GM12878 (cell line): ENCODE measurements around the gene REL. TPM values are rescaled to one million over a fixed set of nuclear protein-coding genes. Genes with fewer than 3 reads are reported as not detected.
A peak's percentile ranks its signal among the peaks of the same experiment; 100 is the strongest.

Experiments used
- ASH2L ChIP-seq: fragments of 300-600, 200-600 bp; sonication (generic); IDR thresholded peaks from 2 replicates; pipeline ENCODE4 v1.6.1; 2017; ENCODE audit warnings: low read depth, mild to moderate bottlenecking, borderline replicate concordance
- ATF7 ChIP-seq: fragments of 450-650 bp; IDR thresholded peaks from 2 replicates; pipeline ENCODE4 v1.6.1; 2016; ENCODE audit warnings: low read depth, mild to moderate bottlenecking
- BCLAF1 ChIP-seq: fragments of 450-650 bp; IDR thresholded peaks from 2 replicates; pipeline ENCODE4 v1.6.1; 2017; ENCODE audit warnings: antibody characterized with exemption, mild to moderate bottlenecking, moderate library complexity
- CBFB ChIP-seq: IDR thresholded peaks from 2 replicates; pipeline ENCODE4 v1.6.1; 2016; ENCODE audit warnings: antibody characterized with exemption, low read depth
- DPF2 ChIP-seq: fragments of 450-650 bp; IDR thresholded peaks from 2 replicates; pipeline ENCODE4 v1.6.1; 2017; ENCODE audit warnings: mild to moderate bottlenecking
- E2F8 ChIP-seq: fragments of 450-650 bp; IDR thresholded peaks from 2 replicates; pipeline ENCODE4 v1.6.1; 2018; ENCODE audit warnings: mild to moderate bottlenecking, low read depth, moderate library complexity; ENCODE audit not compliant: partially characterized antibody
- EP300 ChIP-seq, 2 experiments: fragments of 150-350 bp in 1 of 2; IDR thresholded peaks; 2 replicates each; pipeline ENCODE4 v1.6.1; 2011 to 2012; ENCODE audit warnings: low read depth in 2 of 2, low read length in 2 of 2, borderline replicate concordance in 1 of 2, improper control_type of control experiment in 1 of 2, inconsistent platforms in 1 of 2; ENCODE audit not compliant: control insufficient read depth in 1 of 2
- EZH2 ChIP-seq: IDR thresholded peaks from 2 replicates; pipeline ENCODE4 v1.6.1; 2012; ENCODE audit warnings: low read depth, mild to moderate bottlenecking, control low read depth, inconsistent platforms, low read length, borderline replicate concordance; ENCODE audit not compliant: control insufficient read depth
- FOXM1 ChIP-seq: IDR thresholded peaks from 2 replicates; pipeline ENCODE4 v1.6.1; 2012; ENCODE audit warnings: low read depth, mild to moderate bottlenecking, inconsistent platforms, low read length, moderate library complexity
- NFXL1 ChIP-seq: fragments of 450-650 bp; IDR thresholded peaks from 2 replicates; pipeline ENCODE4 v1.6.1; 2017; ENCODE audit warnings: antibody characterized with exemption, mild to moderate bottlenecking, borderline replicate concordance
- NR2F1 ChIP-seq: fragments of 450-650 bp; conservative IDR thresholded peaks from 2 replicates; pipeline ENCODE4 v1.6.1; 2017; ENCODE audit warnings: mild to moderate bottlenecking
- REST ChIP-seq: IDR thresholded peaks from 2 replicates; pipeline ENCODE4 v1.6.1; 2012; ENCODE audit warnings: mild to moderate bottlenecking, low read depth, low read length
- SMARCA5 ChIP-seq: fragments of 450-650 bp; IDR thresholded peaks from 2 replicates; pipeline ENCODE4 v1.6.1; 2017; ENCODE audit warnings: mild to moderate bottlenecking
- SPI1 ChIP-seq: IDR thresholded peaks from 2 replicates; pipeline ENCODE4 v1.6.1; 2011; ENCODE audit warnings: low read depth, mild to moderate bottlenecking, low read length, moderate library complexity, borderline replicate concordance; ENCODE audit not compliant: insufficient read depth
- SUPT20H ChIP-seq: IDR thresholded peaks from 2 replicates; pipeline ENCODE4 v1.6.1; 2011; ENCODE audit warnings: low read depth, mild to moderate bottlenecking, low read length, moderate library complexity, borderline replicate concordance; ENCODE audit not compliant: control insufficient read depth
- TCF12 ChIP-seq: IDR thresholded peaks from 2 replicates; pipeline ENCODE4 v1.6.1; 2011; ENCODE audit warnings: low read depth, mild to moderate bottlenecking, low read length
- TCF7 ChIP-seq: IDR thresholded peaks from 2 replicates; pipeline ENCODE4 v1.6.1; 2014; ENCODE audit warnings: antibody characterized with exemption, borderline replicate concordance
- ZNF207 ChIP-seq: fragments of 450-650 bp; IDR thresholded peaks from 2 replicates; pipeline ENCODE4 v1.6.1; 2014; ENCODE audit warnings: antibody characterized with exemption, mild to moderate bottlenecking, borderline replicate concordance
- ZNF217 ChIP-seq: fragments of 450-650 bp; IDR thresholded peaks from 2 replicates; pipeline ENCODE4 v1.6.1; 2017; ENCODE audit warnings: antibody characterized with exemption, mild to moderate bottlenecking
- polyA plus RNA-seq, 11 experiments: library from polyadenylated mRNA; depleted of rRNA in 4 of 11; unstranded in 6 of 11; stranded (reverse) in 5 of 11; fragments of >200 nt; fragmentation: Nextera tagmentation in 4 of 11; fragmentation: Illumina TruSeq in 1 of 11; extraction: Ambion mirVana in 4 of 11; extraction: Trizol in 1 of 11; gene quantifications; 1 replicate in 1 of 11; 2 replicates in 10 of 11; pipeline versions ENCODE4 v1.2.1 to v1.2.3, GENCODE V29; 2011 to 2016; ENCODE audit warnings: inconsistent platforms in 2 of 11, missing spikeins in 2 of 11, low read depth in 1 of 11
- total RNA-seq, 4 experiments: library from RNA; depleted of rRNA in 3 of 4; stranded (reverse); fragments of >200 nt in 3 of 4; fragmentation: Illumina TruSeq in 1 of 4; extraction: Trizol in 1 of 4; gene quantifications; 2 replicates each; pipeline versions ENCODE4 v1.2.1 to v1.2.3, GENCODE V29; 2013 to 2021
- TF ChIP-seq, protein P1 (sequence below): IDR thresholded peaks from 2 replicates; pipeline ENCODE4 v1.6.1; 2012; ENCODE audit warnings: low read depth, low read length, improper control_type of control experiment

REL gene
- total and polyA plus RNA-seq, 10 of the 15 experiments (the other 5 are each of a cell fraction or from before 2014, with no cell fraction given) = 6.3 to 52.4 (median 26.6) TPM

GRCh38 chr2:60839126-60839813 lies 42.1 kb upstream of the REL start (continued):
- TF ChIP-seq, protein P1, sequence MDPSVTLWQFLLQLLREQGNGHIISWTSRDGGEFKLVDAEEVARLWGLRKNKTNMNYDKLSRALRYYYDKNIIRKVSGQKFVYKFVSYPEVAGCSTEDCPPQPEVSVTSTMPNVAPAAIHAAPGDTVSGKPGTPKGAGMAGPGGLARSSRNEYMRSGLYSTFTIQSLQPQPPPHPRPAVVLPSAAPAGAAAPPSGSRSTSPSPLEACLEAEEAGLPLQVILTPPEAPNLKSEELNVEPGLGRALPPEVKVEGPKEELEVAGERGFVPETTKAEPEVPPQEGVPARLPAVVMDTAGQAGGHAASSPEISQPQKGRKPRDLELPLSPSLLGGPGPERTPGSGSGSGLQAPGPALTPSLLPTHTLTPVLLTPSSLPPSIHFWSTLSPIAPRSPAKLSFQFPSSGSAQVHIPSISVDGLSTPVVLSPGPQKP = no peak
- TF ChIP-seq ATF7 = no peak
- no peak for TF ChIP-seq EP300 (IDR thresholded peaks at IDR 0.05; ENCODE audit: borderline replicate concordance in 1 of 2, control insufficient read depth in 1 of 2, low read depth in 2 of 2, low read length in 2 of 2)
- no peak for TF ChIP-seq CBFB
- peak; percentile 70; the same call in 1 of the 2 replicates for TF ChIP-seq FOXM1
- TF ChIP-seq ZNF217 = 0 out of 2 replicates have a peak, but pooled peaks have one; percentile 10
- no peak for TF ChIP-seq SUPT20H
- no peak for TF ChIP-seq REST
- TF ChIP-seq BCLAF1 = no peak
- no peak for TF ChIP-seq ZNF207
- peak; percentile 87 for TF ChIP-seq TCF7
- no peak for TF ChIP-seq SMARCA5
- no peak for TF ChIP-seq ASH2L
- peak; percentile 42 for TF ChIP-seq NR2F1
- TF ChIP-seq TCF12 = no peak
- no peak for TF ChIP-seq EZH2
- no peak for TF ChIP-seq SPI1
- TF ChIP-seq NFXL1 = no peak
- no peak for TF ChIP-seq E2F8
- TF ChIP-seq DPF2 = no peak
